Measurements from ENCODE around the gene TAF4. TPM values are rescaled to one million over a fixed set of nuclear protein-coding genes. Genes with fewer than 3 reads are reported as not detected.

TAF4 gene
- total RNA-seq, 2 donors from 2014 or later, result 25.5 to 39.9 TPM

GRCh38 chr20:62052336-62052841 lies 13.3 kb downstream of the TAF4 start:
- Mint-ChIP-seq H3K36me3 (ENCODE audit: low read depth) (peaks cover 24% of the 10 kb centered on the region), H3K27me3 (ENCODE audit: insufficient read depth) (no peaks in the 10 kb centered on the region), H3K4me1 (peaks cover 13% of the 10 kb centered on the region), H3K9me3 (peaks cover 4% of the 10 kb centered on the region), H3K4me3 (no peak overlapping the region), H3K27ac (no peak overlapping the region)
- no peaks in the 10 kb centered on the region for H3K9me3 ChIP-seq (ENCODE audit: control insufficient read depth, low read length)
- no peak overlapping the region for H3K9ac ChIP-seq (ENCODE audit: extremely low read depth, low read length, poor library complexity, severe bottlenecking)
- no peak for TF ChIP-seq CTCF (conservative IDR thresholded peaks at IDR 0.05)
- WGBS, 2 experiments (ENCODE audit: insufficient coverage in 1 of 2, insufficient read length in 1 of 2), result 90 to 100% methylated on average over 2 to 7 of the region's 13 CpGs
- H3K4me1 ChIP-seq (ENCODE audit: control insufficient read depth, insufficient read depth, low read length), result no peaks in the 10 kb centered on the region
- H3K27ac ChIP-seq (ENCODE audit: low read depth, low read length), result no peak overlapping the region
- peaks cover 8% of the 10 kb centered on the region for H3K36me3 ChIP-seq (ENCODE audit: control insufficient read depth, insufficient read depth, low read length)
- H3K4me3 ChIP-seq (ENCODE audit: low read length), result no peak overlapping the region
- no peak for DNase-seq
- H3K27me3 ChIP-seq (ENCODE audit: control insufficient read depth, insufficient read depth, low read length, poor library complexity, severe bottlenecking), result no peaks in the 10 kb centered on the region

GRCh38 chr20:62051546-62052255 lies 14.0 kb downstream of the TAF4 start:
- H3K27ac Mint-ChIP-seq, result peak overlapping the region; percentile 44
- no peaks in the 10 kb centered on the region for H3K27me3 Mint-ChIP-seq (ENCODE audit: insufficient read depth)
- WGBS, 2 experiments (ENCODE audit: insufficient coverage in 1 of 2, insufficient read length in 1 of 2), result 95 to 96% methylated on average over 12 to 17 of the region's 17 CpGs
- no peak overlapping the region for H3K4me3 Mint-ChIP-seq
- peaks cover 13% of the 10 kb centered on the region for H3K4me1 Mint-ChIP-seq
- no peaks in the 10 kb centered on the region for H3K9me3 ChIP-seq (ENCODE audit: control insufficient read depth, low read length)
- peaks cover 24% of the 10 kb centered on the region for H3K36me3 Mint-ChIP-seq (ENCODE audit: low read depth)
- H3K4me1 ChIP-seq (ENCODE audit: control insufficient read depth, insufficient read depth, low read length), result no peaks in the 10 kb centered on the region
- no peak overlapping the region for H3K9ac ChIP-seq (ENCODE audit: extremely low read depth, low read length, poor library complexity, severe bottlenecking)
- no peak overlapping the region for H3K27ac ChIP-seq (ENCODE audit: low read depth, low read length)
- TF ChIP-seq CTCF (conservative IDR thresholded peaks at IDR 0.05), result no peak
- no peaks in the 10 kb centered on the region for H3K27me3 ChIP-seq (ENCODE audit: control insufficient read depth, insufficient read depth, low read length, poor library complexity, severe bottlenecking)
- H3K36me3 ChIP-seq (ENCODE audit: control insufficient read depth, insufficient read depth, low read length), result peaks cover 8% of the 10 kb centered on the region
- H3K9me3 Mint-ChIP-seq, result peaks cover 4% of the 10 kb centered on the region
- no peak for DNase-seq
- no peak overlapping the region for H3K4me3 ChIP-seq (ENCODE audit: low read length)

DNA sequence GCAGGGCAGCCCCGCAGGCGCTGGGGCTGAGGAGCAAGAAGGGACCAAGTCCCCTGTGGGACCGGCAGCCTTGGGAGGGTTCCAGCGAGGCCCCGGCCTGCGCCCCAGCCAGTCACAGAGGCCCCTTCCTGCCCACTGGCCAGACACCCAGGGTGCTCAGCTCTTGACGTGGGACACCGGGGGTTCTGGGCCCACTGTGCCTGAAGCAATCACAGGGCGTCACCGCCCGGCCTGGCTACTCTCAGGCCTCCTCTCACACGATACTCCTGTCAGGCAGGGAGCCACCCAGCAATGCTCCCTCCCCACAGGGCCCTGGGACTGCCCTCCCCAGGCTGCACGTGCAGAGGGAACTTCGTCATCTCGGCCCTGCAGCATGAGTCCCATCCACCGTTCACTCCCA lies 14.5 kb downstream of the TAF4 start:
- Histone ChIP-seq H3K36me3 (ENCODE audit: control insufficient read depth, insufficient read depth, low read length) (peaks cover 8% of the 10 kb centered on the region), H3K4me3 (ENCODE audit: low read length) (no peak overlapping the region), H3K9ac (ENCODE audit: extremely low read depth, low read length, poor library complexity, severe bottlenecking) (no peak overlapping the region), H3K27ac (ENCODE audit: low read depth, low read length) (no peak overlapping the region), H3K4me1 (ENCODE audit: control insufficient read depth, insufficient read depth, low read length) (no peaks in the 10 kb centered on the region), H3K9me3 (ENCODE audit: control insufficient read depth, low read length) (no peaks in the 10 kb centered on the region), H3K27me3 (ENCODE audit: control insufficient read depth, insufficient read depth, low read length, poor library complexity, severe bottlenecking) (no peaks in the 10 kb centered on the region)
- TF ChIP-seq CTCF (conservative IDR thresholded peaks at IDR 0.05), result no peak
- Mint-ChIP-seq H3K4me3 (no peak overlapping the region), H3K36me3 (ENCODE audit: low read depth) (peaks cover 19% of the 10 kb centered on the region), H3K27ac (peak overlapping the region; percentile 44), H3K9me3 (peaks cover 4% of the 10 kb centered on the region), H3K4me1 (peaks cover 13% of the 10 kb centered on the region), H3K27me3 (ENCODE audit: insufficient read depth) (no peaks in the 10 kb centered on the region)
- WGBS, 2 experiments (ENCODE audit: insufficient coverage in 1 of 2, insufficient read length in 1 of 2), result 90 to 92% methylated on average over 6 to 16 of the region's 16 CpGs
- peak; percentile 39 for DNase-seq

Measured in endodermal cell (in vitro differentiated cells).